ENCODE data around the gene TMEM143.

GRCh38 chr19:48315712-48316111, 48.0 kb downstream of the TMEM143 start:
- TF ChIP-seq CTCF (IDR thresholded peaks at IDR 0.05) = no peak
- TF ChIP-seq POLR2A (IDR thresholded peaks at IDR 0.05) = no peak

Data from esophagus squamous epithelium (tissue), 4 donors.